HG03457 (cell line): Measurements from ENCODE around the gene DENND1C.
"Not testable (repeated sequence)": the region's sequence is repeated elsewhere in the genome, so short reads cannot be mapped to it uniquely, and the experiment has no call there.

Experiments
- ATAC-seq: cut with Tn5 transposase; IDR thresholded peaks from one replicate; pipeline ENCODE4 v1.9.1; 2021; ENCODE audit warnings: moderate number of reproducible peaks; ENCODE audit not compliant: unreplicated experiment

The DENND1C gene

DNA sequence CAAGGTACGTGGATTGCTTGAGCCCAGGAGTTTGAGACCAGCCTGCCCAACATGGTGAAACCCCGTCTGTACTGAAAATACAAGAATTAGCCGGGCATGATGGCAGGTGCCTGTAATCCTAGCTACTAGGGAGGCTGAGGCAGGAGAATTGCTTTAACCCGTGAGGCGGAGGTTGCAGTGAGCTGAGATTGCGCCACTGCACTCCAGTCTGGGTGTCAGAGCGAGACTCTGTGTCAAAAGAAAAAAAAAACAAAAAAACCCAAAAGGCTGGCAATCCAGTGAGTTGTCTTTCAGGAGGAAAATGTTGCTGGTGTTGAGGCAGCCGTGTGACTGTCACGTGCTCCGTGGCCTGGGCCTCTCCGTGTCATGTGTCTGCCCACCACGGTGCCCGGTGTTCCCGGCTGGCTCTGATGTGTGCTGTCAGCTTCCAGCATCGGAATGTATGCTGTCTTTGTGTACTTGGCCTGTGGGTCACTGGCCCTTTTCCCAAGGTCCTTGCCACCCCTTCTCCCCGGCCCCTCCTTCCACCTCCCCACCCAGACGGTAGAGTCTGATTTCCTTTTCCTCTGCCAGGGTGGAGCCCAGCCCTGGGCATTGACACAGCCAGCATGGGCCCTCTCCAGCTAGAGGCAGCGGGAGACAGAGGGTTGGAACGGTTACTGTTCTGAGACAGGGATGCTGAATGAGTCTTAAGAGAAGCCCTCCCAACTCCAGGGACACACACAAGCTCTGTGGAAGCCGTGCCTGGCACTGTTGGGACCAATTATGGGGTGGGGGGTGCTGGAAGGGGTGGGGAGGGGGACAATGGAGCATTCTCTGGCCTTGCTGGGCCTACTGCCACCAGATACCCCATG, 27.8 kb upstream of the DENND1C start:
- ATAC-seq, result no peak

DNA sequence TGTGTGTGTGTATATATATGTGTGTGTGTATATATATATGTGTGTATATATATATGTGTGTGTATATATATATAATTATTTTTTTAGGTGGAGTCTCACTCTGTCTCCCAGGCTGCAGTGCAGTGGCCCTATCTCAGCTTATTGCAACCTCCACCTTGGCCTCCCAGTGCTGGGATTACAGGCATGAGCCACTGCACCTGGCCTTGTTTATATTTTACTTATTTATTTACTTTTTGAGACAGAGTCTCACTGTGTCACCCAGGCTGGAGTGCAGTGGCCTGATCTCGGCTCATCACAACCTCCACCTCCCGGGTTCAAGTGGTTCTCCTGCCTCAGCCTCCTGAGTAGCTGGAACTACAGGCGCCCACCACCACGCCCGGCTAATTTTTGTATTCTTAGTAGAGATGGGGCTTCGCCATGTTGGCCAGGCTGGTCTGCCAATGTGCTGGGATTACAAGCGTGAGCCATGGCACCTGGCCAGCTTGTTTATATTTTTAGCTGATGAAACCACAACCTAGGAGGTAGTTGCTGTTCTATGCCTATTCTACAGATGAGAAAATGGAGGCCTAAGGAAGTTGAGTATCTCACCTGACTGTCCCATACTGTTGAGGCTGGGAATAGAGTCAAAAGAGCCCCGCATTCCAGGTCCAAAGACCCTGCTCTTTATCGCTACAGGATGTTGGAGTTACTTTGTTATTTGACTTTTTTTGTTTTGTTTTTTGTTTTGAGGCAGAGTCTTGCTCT, 26.6 kb upstream of the DENND1C start:
- not testable (repeated sequence) for ATAC-seq

DNA sequence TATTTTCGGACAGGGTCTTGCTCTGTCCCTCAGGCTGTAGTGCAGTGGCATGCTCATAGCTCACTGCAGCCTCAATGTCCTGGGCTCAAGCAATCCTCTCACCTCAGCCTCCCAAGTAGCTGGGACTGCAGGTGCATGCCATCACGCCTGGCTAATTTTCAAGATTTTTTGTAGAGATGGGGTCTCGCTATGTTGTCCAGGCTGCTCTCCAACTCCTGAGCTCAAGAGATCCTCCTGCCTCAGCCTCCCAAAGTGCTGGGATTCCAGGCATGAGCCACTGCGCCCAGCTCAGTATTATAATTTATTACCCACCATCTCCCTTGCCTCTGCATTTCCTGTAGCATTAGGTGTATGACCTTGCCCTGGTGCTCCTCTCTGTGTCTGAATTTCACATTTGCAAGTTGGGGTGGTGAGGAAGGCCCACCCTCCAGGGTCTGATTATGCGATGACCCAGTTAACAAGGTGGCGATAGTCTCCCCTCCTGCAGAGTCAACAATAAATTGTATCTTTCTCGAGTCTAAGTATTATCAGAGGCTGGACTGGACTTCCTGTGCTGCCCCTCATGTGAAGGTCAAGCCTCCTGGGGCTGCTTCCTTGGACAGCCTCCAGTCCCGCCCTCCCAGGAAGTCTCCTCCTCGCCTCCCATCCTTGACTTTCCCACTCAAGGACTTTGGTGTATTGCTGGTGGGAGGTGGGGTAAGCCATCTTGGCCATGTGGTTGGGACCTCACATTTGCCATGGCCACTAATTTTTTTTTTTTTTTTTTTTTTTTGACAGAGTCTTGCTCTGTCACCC, 22.0 kb upstream of the DENND1C start:
- ATAC-seq, result no peak

DNA sequence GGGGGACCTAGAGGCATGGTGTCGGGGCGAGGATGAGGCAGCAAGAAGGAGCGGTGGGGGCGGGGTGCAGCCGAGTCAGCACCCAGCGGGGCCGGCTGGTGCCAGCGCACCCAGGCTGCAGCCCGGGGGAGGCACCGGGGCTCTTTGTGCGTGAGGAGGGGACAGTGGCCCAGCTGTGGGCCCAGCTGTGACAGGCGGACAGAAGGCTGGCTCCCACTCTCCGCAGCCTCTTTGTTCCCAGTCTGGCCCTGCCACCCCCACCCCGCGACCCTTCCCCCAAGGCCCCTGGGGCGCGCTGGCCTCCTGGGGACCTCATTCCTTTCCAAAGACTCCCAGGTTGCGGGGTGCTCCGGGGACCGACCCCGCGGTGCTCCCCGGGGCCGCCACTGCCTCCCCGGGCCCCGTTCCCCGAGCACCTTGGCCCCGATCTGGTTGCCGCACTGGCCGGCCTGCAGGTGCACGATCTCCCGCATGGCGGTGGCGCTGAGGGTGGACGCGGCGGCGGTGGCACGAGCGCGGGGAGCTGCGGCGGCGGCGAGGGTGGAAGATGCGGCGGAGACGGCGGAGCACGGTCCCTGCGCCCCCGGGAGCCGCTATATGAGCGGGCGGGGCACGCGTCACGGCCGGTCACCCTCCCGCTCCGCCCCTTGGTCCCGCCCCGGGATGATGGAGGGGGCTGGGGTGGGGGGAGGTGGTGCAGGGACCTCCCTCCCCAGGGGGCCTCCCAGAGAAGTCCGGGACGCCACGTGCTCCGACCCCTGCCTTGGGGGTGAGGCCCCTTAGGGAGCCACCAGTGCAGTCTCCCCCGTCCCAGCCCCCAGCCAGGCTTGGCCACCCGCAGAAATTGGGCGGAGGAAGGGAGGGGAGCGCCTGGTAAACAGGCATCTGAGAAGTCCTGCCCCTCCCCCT, 20.4 kb upstream of the DENND1C start, which contains the start of gene TUBB4A:
TSS of gene TUBB4A (minus strand) at position 570 of the 909 bp plus-strand sequence. CDS start at position 473, 97 bp downstream.
- no peak for ATAC-seq

DNA sequence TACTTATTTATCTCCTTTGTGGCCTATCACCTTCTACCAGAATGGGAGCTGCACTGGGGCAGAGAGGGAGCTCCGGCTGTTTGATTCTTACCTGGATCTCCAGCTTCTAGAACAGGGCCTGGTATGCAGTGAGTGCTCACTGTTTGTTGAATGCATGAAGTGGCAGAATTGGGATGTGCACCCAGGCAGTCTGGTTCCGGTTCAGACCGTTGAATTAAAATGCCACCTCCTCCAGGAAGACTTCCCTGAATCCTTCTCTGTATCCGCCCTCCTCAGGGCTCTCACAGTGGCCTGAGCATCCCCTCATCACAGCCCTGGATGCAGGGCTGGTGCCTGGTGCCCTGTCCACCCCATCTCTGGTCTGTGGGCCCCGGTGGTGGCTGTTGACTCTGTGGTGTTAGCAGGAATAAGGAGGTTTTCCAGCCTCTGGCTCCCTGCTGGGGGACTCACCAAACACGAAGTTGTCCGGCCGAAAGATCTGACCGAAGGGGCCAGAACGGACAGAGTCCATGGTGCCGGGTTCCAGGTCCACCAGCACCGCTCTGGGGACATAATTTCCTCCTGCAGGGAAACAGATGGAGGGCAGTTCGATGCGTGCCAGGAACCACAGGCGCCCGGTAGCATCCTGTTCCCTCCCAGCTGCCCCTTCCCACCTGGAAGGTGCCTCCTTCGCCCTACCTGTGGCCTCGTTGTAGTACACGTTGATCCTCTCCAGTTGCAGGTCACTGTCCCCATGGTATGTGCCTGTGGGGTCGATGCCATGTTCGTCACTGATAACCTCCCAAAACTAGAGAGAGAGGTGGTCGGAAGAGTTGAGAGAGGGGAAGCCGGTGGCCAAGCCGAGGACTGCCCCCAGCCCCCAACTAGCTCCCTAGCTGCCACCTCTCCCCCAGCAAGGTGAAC, 19.5 kb upstream of the DENND1C start:
- ATAC-seq, result no peak

GRCh38 chr19:6499052-6499790, 17.6 kb upstream of the DENND1C start:
- ATAC-seq, result no peak

DNA sequence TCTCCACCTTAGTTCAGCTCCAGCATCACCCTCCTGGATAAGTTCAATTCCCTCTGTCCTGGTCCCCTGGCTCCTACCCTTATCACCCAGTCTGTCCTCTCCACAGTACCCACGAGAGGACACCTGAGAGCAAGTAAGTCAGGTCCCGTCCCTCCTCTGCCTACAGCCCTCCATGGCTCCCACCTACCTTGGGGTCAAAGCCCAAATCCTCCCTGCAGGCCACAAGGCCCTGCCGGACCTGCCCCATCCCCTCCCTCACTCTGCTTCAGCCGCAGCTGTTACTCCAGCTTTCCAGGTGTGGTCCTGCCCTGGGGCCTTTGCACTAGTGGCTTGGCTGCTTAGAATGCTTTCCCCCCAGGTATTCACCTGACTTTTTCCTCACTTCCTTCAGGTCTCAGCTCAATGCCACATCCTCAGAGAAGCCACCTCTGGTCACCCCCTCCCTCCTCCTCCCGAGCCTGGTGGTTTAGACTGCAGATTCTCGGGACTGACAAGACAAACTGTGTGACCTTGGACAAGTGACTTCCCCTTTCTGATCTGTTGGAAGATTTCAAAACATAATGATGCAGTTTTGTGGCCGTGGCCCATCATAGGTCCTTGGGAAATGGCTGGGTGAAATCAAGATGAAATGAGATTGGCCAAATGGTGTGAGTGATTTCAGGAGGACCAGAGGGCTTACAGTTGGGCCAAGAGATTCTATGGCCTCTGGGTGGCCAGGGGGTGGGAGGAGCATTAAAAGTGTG, 16.9 kb upstream of the DENND1C start:
- no peak for ATAC-seq

GRCh38 chr19:6495947-6496346, 14.4 kb upstream of the DENND1C start:
- no peak for ATAC-seq

DNA sequence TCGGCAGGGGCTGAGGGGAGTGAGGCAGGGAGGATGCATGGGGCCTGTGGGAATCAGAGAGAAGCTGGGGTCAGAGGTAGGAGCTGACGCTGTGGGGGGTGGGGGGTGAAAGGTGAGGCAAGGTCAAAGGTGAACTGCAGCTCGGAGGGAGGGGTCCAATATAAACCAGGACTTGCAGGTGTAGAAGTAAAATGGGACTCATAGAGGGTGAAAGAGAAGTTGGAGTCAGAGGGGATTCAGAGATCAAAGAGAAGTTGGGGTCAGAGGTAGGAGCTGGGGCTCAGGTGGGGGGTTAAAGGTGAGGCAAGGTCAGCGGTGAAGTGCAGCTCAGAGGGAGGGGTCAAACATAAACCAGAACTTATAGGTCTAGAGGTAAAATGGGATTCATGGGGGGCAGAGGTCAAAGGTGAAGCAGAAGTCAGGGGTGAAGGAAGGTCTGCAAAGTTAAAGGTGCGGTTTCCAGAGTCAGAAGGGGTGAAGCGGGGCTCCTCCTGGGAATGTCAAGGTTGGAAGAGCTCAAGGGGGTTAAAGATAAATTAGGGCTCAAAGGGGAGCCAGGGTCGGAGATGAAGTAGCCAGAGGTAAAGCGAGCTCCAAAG, 12.9 kb upstream of the DENND1C start:
- no peak for ATAC-seq

GRCh38 chr19:6491802-6492592, 10.4 kb upstream of the DENND1C start:
- ATAC-seq, result no peak

DNA sequence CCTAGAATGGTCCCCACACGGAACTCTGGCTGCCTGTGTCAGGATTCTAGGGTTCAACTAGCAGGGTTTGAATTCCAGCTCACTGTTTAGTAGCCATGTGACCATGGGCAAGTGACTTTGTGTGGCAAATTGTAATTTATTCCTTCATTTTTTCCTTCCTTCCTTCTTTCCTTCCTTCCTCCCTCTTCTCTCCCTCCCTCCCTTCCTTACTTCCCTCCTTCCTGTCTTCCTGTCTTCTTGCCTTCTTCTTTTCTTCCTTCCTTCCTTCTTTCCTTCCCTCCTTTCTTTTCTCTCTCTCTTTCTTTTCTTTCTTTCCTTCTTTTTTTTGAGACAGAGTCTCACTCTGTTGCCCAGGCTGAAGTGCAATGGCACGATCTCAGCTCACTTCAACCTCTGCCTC, 8.5 kb upstream of the DENND1C start:
- no peak for ATAC-seq

GRCh38 chr19:6489278-6490061, 7.9 kb upstream of the DENND1C start:
- ATAC-seq, result no peak

DNA sequence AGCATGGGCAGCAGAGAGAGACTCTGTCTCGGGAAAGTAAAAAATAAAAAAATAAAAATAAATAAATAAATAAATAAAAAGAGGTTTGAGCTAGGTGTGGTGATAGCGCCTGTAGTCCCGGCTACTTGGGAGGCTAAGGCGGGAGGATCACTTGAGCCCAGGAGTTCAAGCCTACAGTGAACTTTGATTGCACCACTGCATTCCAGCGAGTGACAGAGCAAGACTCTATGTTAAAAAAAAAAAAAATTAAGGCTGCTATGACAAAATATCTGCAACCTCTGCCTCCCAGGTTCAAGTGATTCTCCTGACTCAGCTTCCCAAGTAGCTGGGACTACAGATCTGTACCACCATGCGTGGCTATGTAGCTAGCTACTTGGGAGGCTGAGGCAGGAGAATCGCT, 3.2 kb upstream of the DENND1C start:
- no peak for ATAC-seq

DNA sequence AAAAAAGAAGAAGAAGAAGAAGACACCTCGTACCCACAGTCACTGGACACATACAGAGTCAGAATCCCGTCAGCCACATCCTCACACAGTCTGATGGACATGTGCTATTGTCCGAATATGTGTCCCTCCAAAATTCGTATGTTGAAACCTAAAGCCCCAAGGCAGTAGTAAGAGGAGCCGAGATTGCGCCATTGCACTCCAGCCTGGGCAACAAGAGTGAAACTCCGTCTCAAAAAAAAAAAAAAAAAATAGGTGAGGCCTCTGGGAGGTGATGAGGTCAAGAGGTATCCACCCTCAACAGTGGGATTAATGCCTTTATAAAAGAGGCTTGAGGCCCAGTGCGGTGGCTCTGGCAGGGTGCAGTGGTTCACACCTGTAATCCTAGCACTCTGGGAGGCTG, 2.6 kb upstream of the DENND1C start:
- no peak for ATAC-seq

GRCh38 chr19:6483235-6483634, 1.6 kb upstream of the DENND1C start:
- no peak for ATAC-seq

- ATAC-seq, result no peak
Observed at GRCh38 chr19:6482343-6482686, 728 bp upstream of the DENND1C start.
